OCI-LY7 (cell line): ENCODE data around the gene POLR2I. TPM values are rescaled to one million over a fixed set of nuclear protein-coding genes. Genes with fewer than 3 reads are reported as not detected.

ENCODE experiments used
- BruUV-seq: library from RNA; stranded (reverse); fragments of 400-500 nt; replicated peaks from 2 replicates; lab custom pipeline; 2021; lab: Mats Ljungman, UMichigan
- CTCF ChIA-PET: fragments of 300-600 bp; sonication (Branson Sonifier 250); formaldehyde crosslinking; loops from one replicate; lab custom pipeline; 2022; ENCODE audit warnings: antibody characterized with exemption; ENCODE audit not compliant: unreplicated experiment; lab: Charles Lee
- POLR2A ChIA-PET: fragments of 300-600 bp; sonication (Branson Sonifier 250); formaldehyde crosslinking; loops from one replicate; lab custom pipeline; 2022; ENCODE audit warnings: antibody characterized with exemption; lab: Charles Lee
- DNase-seq: peaks from one replicate; pipeline ENCODE4 v3.0.0-alpha.2; 2015; ENCODE audit warnings: low spot score
- H2AFZ ChIP-seq: fragments of 200-600 bp; sonication (generic), shearing (Covaris generic); 2 replicates; pipeline ENCODE4 v1.6.1; 2014; ENCODE audit warnings: mild to moderate bottlenecking, antibody characterized with exemption, low read length, moderate library complexity
- H3K27ac ChIP-seq: fragments of 200-600 bp; sonication (generic); 2 replicates; pipeline ENCODE4 v1.5.1; 2014; ENCODE audit warnings: mixed run types, low read depth, mild to moderate bottlenecking, moderate library complexity, low read length, inconsistent platforms; ENCODE audit not compliant: poor library complexity, severe bottlenecking
- H3K36me3 ChIP-seq: fragments of 200-600 bp; sonication (generic); 2 replicates; pipeline ENCODE4 v1.6.1; 2014; ENCODE audit warnings: mild to moderate bottlenecking, antibody characterized with exemption, low read length, moderate library complexity, mixed read lengths; ENCODE audit not compliant: insufficient read depth
- H3K4me1 ChIP-seq: fragments of 200-600 bp; sonication (generic); 2 replicates; pipeline ENCODE4 v1.5.1; 2014; ENCODE audit warnings: mild to moderate bottlenecking, low read length; ENCODE audit not compliant: insufficient read depth, poor library complexity, severe bottlenecking
- H3K4me2 ChIP-seq: fragments of 200-600 bp; sonication (generic); 2 replicates; pipeline ENCODE4 v1.6.1; 2014; ENCODE audit warnings: mild to moderate bottlenecking, low read length
- H3K4me3 ChIP-seq: fragments of 200-600 bp; sonication (generic); 2 replicates; pipeline ENCODE4 v1.5.1; 2014; ENCODE audit warnings: mild to moderate bottlenecking, low read depth, low read length; ENCODE audit not compliant: poor library complexity, severe bottlenecking
- H3K79me2 ChIP-seq: fragments of 200-600 bp; sonication (generic); 2 replicates; pipeline ENCODE4 v1.6.1; 2016; ENCODE audit warnings: low read depth, mild to moderate bottlenecking, low read length, moderate library complexity, mixed read lengths; ENCODE audit not compliant: insufficient read depth
- H3K9me2 ChIP-seq: fragments of 200-600 bp; sonication (generic); 2 replicates; pipeline ENCODE4 v1.6.1; 2016; ENCODE audit warnings: mild to moderate bottlenecking, low read length, mixed read lengths; ENCODE audit not compliant: insufficient read depth
- H3K9me3 ChIP-seq: fragments of 200-600 bp; sonication (generic); 2 replicates; pipeline ENCODE4 v1.6.1; 2014; ENCODE audit warnings: mild to moderate bottlenecking, mixed run types, low read length, mixed read lengths
- H4K20me1 ChIP-seq: fragments of 200-600 bp; sonication (generic); 2 replicates; pipeline ENCODE4 v1.6.1; 2014; ENCODE audit warnings: mild to moderate bottlenecking, antibody characterized with exemption, low read length, moderate library complexity, mixed read lengths; ENCODE audit not compliant: insufficient read depth
- CTCF ChIP-seq: fragments of 200-600 bp; sonication (generic); conservative IDR thresholded peaks from 2 replicates; pipeline ENCODE4 v1.5.1; 2014; ENCODE audit warnings: mild to moderate bottlenecking, antibody characterized with exemption, low read length, moderate library complexity, mixed read lengths
- EZH2phosphoT487 ChIP-seq: fragments of 200-600 bp; sonication (generic); IDR thresholded peaks from 2 replicates; pipeline ENCODE4 v1.6.1; 2018; ENCODE audit warnings: low read depth, borderline replicate concordance, mild to moderate bottlenecking, mixed run types, antibody characterized with exemption, low read length, moderate library complexity, mixed read lengths
- intact Hi-C: fragments of 100-400 bp; cut with micrococcal nuclease; formaldehyde crosslinking; loops from one replicate; pipeline ENCODE4 v1.10.0; 2022; ENCODE audit not compliant: unreplicated experiment
- total RNA-seq, 2 experiments: library from RNA; depleted of rRNA in 1 of 2; stranded (reverse); fragments of >200 nt in 1 of 2; shearing (Covaris generic) in 1 of 2; gene quantifications; 2 replicates each; pipeline ENCODE4 v1.2.3, GENCODE V29; 2014 to 2022

Gene POLR2I
- total RNA-seq, 2 experiments from 2014 or later, result 78.6 to 151 TPM

- intact Hi-C loops, result no loop called here
- CTCF ChIA-PET, result no interaction called here
- Histone ChIP-seq H3K79me2 (no peaks in the 10 kb centered on the region), H3K27ac (no peak overlapping the region), H3K4me3 (no peak overlapping the region), H3K4me1 (no peaks in the 10 kb centered on the region), H4K20me1 (no peaks in the 10 kb centered on the region), H3K9me2 (no peaks in the 10 kb centered on the region), H3K4me2 (no peak overlapping the region), H3K36me3 (peaks cover 93% of the 10 kb centered on the region), H3K9me3 (no peaks in the 10 kb centered on the region), H2AFZ (no peak overlapping the region)
- no peak for DNase-seq
- TF ChIP-seq EZH2phosphoT487 (no peak), CTCF (no peak)
- POLR2A ChIA-PET, result no interaction called here
- no TSS peak for BruUV-seq
These were observed 11.5 kb downstream of the POLR2I start for GRCh38 chr19:36103040-36103626.

GRCh38 chr19:36101550-36102327 is 12.9 kb downstream of the POLR2I start:
- Histone ChIP-seq H3K4me3 (no peak overlapping the region), H2AFZ (no peak overlapping the region), H3K9me3 (no peaks in the 10 kb centered on the region), H3K4me1 (no peaks in the 10 kb centered on the region), H3K9me2 (no peaks in the 10 kb centered on the region), H3K27ac (no peak overlapping the region), H3K36me3 (peaks cover 96% of the 10 kb centered on the region), H4K20me1 (no peaks in the 10 kb centered on the region), H3K4me2 (no peak overlapping the region), H3K79me2 (no peaks in the 10 kb centered on the region)
- TF ChIP-seq EZH2phosphoT487 (no peak), CTCF (no peak)
- ChIA-PET POLR2A (interaction anchor here (0.6 kb wide), 1 partner anchor 465 kb away, joined by 3 read pairs; no protein-coding TSS in a partner anchor), CTCF (interaction anchor here (0.6 kb wide), 1 partner anchor 473 kb away, joined by 3 read pairs; the partner anchor contains the start of gene RBM42)
- intact Hi-C loops, result no loop called here
- no peak for DNase-seq
- BruUV-seq, result no TSS peak

DNA sequence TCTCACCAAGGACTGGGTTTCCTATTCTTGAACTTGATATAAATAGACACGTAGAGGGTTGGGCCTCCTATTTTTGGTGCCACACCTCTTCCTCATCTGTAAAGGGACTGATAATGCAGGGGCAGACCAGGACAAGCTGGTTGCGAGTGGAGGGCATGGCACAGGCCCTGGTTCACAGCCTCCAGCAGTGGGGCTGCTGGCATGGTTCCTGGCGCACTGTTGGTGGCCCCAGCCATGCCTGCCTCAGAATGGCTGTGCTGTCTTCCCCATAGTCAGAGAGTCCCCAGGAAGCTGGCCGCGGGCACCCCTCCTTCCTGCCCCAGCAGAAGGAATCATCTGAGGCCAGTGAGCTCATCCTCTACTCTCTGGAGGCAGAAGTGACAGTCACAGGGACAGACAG is 14.2 kb downstream of the POLR2I start:
- CTCF ChIA-PET, result no interaction called here
- DNase-seq, result no peak
- Histone ChIP-seq H3K79me2 (no peaks in the 10 kb centered on the region), H3K27ac (no peak overlapping the region), H3K4me3 (no peak overlapping the region), H3K4me1 (no peaks in the 10 kb centered on the region), H3K9me3 (no peaks in the 10 kb centered on the region), H3K9me2 (no peaks in the 10 kb centered on the region), H4K20me1 (no peaks in the 10 kb centered on the region), H3K4me2 (no peak overlapping the region), H2AFZ (no peak overlapping the region), H3K36me3 (peaks cover 94% of the 10 kb centered on the region)
- no TSS peak for BruUV-seq
- intact Hi-C loops, result no loop called here
- POLR2A ChIA-PET, result no interaction called here
- TF ChIP-seq CTCF (no peak), EZH2phosphoT487 (no peak)
